Measurements from ENCODE around the gene ZCCHC14. TPM values are rescaled to one million over a fixed set of nuclear protein-coding genes. Genes with fewer than 3 reads are reported as not detected.
A peak's percentile ranks its signal among the peaks of the same experiment; 100 is the strongest.

ZCCHC14 gene
- total and polyA plus RNA-seq, 2 of the 8 experiments (the other 6 are each of a cell fraction or from before 2014, with no cell fraction given) = 8.2 to 28.2 TPM

GRCh38 chr16:87375426-87376135 lies 117.2 kb downstream of the ZCCHC14 start:
- Histone ChIP-seq H2BK12ac (ENCODE audit: low read depth, low read length) (no peak overlapping the region), H3K36me3 (ENCODE audit: control insufficient read depth in 2 of 4, insufficient read depth in 4 of 4, low read length in 3 of 4) (no peaks in the 10 kb centered on the region), H2BK15ac (ENCODE audit: low read length) (no peak overlapping the region), H3K9me3 (ENCODE audit: insufficient read depth in 2 of 2, low read depth in 1 of 2, low read length in 1 of 2) (no peaks in the 10 kb centered on the region), H3K56ac (replicated peaks; ENCODE audit: insufficient read length, low read depth, low read length) (no peak overlapping the region), H4K8ac (ENCODE audit: extremely low read depth, insufficient read depth, low read length) (no peak overlapping the region), H4K5ac (ENCODE audit: insufficient read length, low read depth, low read length) (no peak overlapping the region), H3K79me1 (ENCODE audit: low read depth, low read length) (peaks cover 10% of the 10 kb centered on the region), H3K14ac (ENCODE audit: insufficient read length) (no peak overlapping the region), H3K27ac (ENCODE audit: low read depth, low read length) (no peak overlapping the region), H3K79me2 (ENCODE audit: control insufficient read depth in 1 of 2, insufficient read depth in 2 of 2, low read length in 2 of 2) (peaks cover 0 to 51% of the 10 kb centered on the region in 2 experiments; a peak in 2 of 4 replicates), H2BK5ac (ENCODE audit: low read depth, low read length) (0 out of 2 replicates have a peak overlapping the region, but pooled peaks have one; percentile 30), H3K18ac (ENCODE audit: extremely low read depth, low read length) (no peak overlapping the region), H3K4me1 (replicated peaks in 1 of 4; ENCODE audit: control insufficient read depth in 3 of 4, insufficient read depth in 4 of 4, low read length in 3 of 4) (no peaks in the 10 kb centered on the region; a peak in 1 of 7 replicates), H4K20me1 (replicated peaks in 1 of 2; ENCODE audit: control insufficient read depth in 1 of 2, insufficient read depth in 2 of 2, low read length in 2 of 2) (peaks cover 0 to 8% of the 10 kb centered on the region in 2 experiments), H3K23me2 (ENCODE audit: low read depth, low read length) (no peaks in the 10 kb centered on the region), H2BK120ac (replicated peaks; ENCODE audit: low read depth, low read length) (no peak overlapping the region), H3K27me3 (replicated peaks in 1 of 4; ENCODE audit: control insufficient read depth in 3 of 4, extremely low read depth in 1 of 4, insufficient read depth in 3 of 4, low read length in 3 of 4) (no peaks in the 10 kb centered on the region), H3K9ac (replicated peaks in 1 of 4; ENCODE audit: extremely low read depth in 1 of 4, low read depth in 3 of 4, low read length in 3 of 4) (no peak overlapping the region), H3K4me2 (ENCODE audit: insufficient read depth in 1 of 2, low read depth in 2 of 2, low read length in 2 of 2) (no peak overlapping the region), H2AK5ac (ENCODE audit: low read depth, low read length) (no peak overlapping the region), H2BK20ac (ENCODE audit: low read length) (no peak overlapping the region), H4K91ac (replicated peaks; ENCODE audit: insufficient read length, low read length) (no peak overlapping the region), H2AFZ (ENCODE audit: low read length) (no peak overlapping the region), H3K23ac (ENCODE audit: insufficient read length) (no peak overlapping the region), H3K4me3 (ENCODE audit: extremely low read depth in 1 of 4, insufficient read depth in 2 of 4, low read depth in 3 of 4, low read length in 4 of 4) (no peak overlapping the region), H3K4ac (replicated peaks; ENCODE audit: insufficient read length, low read depth, low read length) (no peak overlapping the region)
- ChIA-PET CTCF (ENCODE audit: partially characterized antibody) (no interaction called here), POLR2A (ENCODE audit: partially characterized antibody) (interaction anchor here (1.1 kb wide), 1 partner anchor 58 kb away, joined by 3 read pairs; the partner anchor contains the start of gene C16orf95)
- TF ChIP-seq, protein P1, sequence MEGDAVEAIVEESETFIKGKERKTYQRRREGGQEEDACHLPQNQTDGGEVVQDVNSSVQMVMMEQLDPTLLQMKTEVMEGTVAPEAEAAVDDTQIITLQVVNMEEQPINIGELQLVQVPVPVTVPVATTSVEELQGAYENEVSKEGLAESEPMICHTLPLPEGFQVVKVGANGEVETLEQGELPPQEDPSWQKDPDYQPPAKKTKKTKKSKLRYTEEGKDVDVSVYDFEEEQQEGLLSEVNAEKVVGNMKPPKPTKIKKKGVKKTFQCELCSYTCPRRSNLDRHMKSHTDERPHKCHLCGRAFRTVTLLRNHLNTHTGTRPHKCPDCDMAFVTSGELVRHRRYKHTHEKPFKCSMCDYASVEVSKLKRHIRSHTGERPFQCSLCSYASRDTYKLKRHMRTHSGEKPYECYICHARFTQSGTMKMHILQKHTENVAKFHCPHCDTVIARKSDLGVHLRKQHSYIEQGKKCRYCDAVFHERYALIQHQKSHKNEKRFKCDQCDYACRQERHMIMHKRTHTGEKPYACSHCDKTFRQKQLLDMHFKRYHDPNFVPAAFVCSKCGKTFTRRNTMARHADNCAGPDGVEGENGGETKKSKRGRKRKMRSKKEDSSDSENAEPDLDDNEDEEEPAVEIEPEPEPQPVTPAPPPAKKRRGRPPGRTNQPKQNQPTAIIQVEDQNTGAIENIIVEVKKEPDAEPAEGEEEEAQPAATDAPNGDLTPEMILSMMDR (IDR thresholded peaks at IDR 0.05; ENCODE audit: control extremely low read depth in 1 of 3, insufficient read depth in 1 of 3, low read depth in 1 of 3, low read length in 3 of 3) = no peak
- TF ChIP-seq NRF1 (IDR thresholded peaks at IDR 0.05; ENCODE audit: low read depth, low read length) (no peak), NANOG (IDR thresholded peaks at IDR 0.05; ENCODE audit: insufficient read depth, low read depth, low read length, poor library complexity, severe bottlenecking) (no peak), POLR2AphosphoS5 (IDR thresholded peaks at IDR 0.05; ENCODE audit: low read depth, low read length) (no peak), RAD21 (IDR thresholded peaks at IDR 0.05 in 1 of 2, conservative IDR thresholded peaks at IDR 0.05 in 1 of 2; ENCODE audit: low read depth in 2 of 2, low read length in 2 of 2) (no peak), KDM4A (IDR thresholded peaks at IDR 0.05; ENCODE audit: low read depth, low read length, severe bottlenecking) (no peak), HDAC6 (IDR thresholded peaks at IDR 0.05; ENCODE audit: low read depth, low read length) (no peak), EGR1 (IDR thresholded peaks at IDR 0.05; ENCODE audit: borderline replicate concordance, low read depth, low read length) (no peak), JUND (IDR thresholded peaks at IDR 0.05; ENCODE audit: low read length) (no peak)
- FAIRE-seq (no peak), DNase-seq (ENCODE audit: low read depth in 1 of 2, low spot score in 2 of 2) (no peak)
- WGBS, 2 experiments (ENCODE audit: extremely low coverage in 1 of 2, insufficient coverage in 1 of 2, insufficient read length in 1 of 2, insufficient replicate concordance in 2 of 2, low coverage in 1 of 2, low lambda C conversion rate in 2 of 2, missing lambda C conversion rate in 1 of 2) = 91% methylated on average over 9 of the region's 9 CpGs; no CpG with 5 or more reads in 1 of the 2 experiments
